ENCODE data around the gene CDH23.

The CDH23 gene

DNA sequence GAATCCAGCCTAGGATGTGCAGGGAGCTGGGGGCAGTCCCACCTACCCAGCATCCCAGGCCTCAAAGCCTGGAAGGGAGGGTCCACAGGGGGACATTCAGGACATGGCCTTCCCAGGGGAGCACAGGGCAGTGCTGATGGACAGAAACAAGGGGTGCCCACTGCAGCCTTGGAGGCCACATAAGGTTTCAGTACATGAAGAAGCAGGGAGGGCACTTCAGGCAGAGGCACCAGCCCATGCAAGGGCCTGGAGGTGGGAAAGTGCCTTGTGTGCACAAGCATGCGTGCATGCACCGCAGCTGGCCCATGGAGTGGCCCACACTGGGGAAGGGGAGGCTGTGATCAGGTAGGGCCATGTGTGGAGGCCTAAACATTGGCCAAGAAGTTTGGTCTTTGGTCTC, 313.8 kb downstream of the CDH23 start:
- no peak for DNase-seq (ENCODE audit: low spot score)

DNA sequence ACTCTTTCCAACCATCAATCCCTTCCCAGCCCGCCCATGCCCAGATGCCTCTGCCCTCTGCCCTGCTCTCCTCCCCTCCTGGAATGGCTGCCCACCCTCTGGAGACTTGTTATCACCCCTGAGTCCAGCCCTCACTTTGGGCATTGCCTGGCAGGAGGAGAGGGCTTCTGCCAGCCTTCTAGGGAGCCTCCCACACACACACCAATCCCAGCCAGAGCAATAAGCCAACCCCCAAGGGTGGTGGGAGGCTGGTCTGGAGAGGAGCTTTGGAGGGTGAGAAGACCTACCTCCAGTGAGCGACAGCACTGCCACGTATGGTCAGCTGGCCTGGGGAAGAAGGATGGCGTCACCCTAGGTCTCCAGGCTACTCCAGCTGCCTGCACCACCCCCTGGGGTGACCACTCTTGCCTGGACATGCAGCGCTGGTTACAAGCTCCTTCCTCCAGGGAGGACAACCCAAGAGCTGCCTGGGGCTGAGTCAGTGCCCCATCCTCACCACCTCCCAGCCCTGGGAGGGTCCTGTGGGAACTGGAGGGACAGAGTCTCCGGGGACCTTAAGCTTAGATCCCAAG, 314.4 kb downstream of the CDH23 start:
- no peak for DNase-seq (ENCODE audit: low spot score)

DNA sequence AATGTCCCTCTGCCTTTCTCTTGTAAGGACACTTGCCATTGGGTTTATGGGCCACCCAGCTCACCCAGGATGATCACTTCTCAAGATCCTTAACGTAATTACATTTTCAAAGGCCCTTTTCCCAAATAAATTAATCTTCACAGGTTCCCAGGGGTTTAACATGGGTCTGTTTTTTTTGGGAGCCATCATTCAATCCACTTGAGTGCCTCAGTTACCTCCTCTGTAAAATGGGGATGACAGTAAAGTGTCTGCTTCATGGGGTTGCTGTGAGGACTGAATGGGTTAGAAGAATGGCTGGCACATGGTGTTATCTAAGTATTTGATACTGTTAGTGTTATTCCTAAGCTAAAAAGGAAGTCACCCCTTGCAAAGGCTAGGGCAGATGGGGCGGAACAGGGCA, 315.4 kb downstream of the CDH23 start:
- no peak for DNase-seq (ENCODE audit: low spot score)

DNA sequence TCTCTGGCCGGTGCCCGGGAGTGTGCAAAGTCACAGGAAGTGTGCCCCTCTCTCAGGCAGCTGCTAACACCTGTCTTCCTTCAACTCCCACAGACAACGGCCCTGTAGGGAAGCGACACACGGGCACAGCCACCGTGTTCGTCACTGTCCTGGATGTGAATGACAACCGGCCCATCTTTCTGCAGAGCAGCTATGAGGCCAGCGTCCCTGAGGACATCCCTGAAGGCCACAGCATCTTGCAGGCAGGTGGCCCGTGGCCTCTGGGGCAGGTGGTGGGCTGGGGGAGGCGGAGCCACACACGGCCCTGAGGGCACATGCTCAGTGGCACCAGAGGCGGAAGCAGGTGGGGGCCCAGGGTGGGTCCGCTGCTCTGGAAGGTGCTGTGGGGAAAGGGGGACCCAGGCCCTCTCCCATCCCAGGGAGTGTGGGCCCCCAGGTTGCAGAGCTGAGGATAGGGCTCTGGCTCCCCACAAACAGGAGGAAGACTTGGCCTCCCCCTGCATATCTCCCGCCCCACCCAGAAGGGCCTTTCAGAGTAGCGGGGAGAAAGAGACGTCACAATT, 315.9 kb downstream of the CDH23 start:
- no peak for DNase-seq (ENCODE audit: low spot score)

DNA sequence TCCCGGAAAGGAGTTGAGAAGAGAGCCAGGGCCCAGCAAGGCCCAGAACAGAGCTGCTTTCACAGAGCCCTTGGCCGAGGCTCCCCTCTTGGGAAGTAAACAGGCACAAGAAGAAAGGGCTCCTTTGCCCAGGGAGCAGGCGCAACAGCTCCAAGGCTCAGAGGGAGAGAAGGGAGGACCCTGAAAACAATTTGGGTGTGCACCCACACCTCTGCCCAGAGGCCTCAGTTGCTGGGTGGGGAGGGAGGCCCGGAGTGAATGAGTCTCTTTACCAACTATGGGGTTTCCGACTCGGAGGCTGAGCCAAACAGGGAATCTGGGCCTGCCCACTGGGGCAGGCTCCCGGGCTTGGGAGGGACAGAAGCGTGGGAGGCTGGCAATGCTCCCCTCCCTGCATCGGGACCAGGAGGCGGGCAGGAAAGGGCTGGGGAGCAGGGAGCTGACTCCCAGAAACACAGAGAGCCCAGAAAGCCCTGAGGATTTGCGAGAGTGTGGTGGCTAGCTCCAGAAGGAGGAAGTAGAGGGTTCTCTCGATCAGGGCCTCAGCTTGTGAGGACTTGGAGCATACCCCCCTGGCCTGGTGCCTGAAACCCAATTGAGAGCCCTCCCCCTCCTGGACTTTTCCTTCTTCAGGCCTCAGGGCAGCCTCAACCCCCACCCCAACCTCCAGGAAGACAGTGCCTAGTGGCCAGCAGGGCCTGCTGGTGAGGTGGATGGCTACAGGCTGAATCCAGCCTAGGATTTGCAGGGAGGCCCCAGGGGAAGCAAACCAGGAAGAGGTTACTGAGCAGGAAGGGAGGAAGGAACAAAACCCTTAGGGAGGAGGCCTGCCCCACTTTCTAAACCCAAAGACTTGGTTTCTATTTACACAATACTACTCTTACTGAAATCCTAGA, 316.7 kb downstream of the CDH23 start:
- DNase-seq (ENCODE audit: low spot score): no peak

DNA sequence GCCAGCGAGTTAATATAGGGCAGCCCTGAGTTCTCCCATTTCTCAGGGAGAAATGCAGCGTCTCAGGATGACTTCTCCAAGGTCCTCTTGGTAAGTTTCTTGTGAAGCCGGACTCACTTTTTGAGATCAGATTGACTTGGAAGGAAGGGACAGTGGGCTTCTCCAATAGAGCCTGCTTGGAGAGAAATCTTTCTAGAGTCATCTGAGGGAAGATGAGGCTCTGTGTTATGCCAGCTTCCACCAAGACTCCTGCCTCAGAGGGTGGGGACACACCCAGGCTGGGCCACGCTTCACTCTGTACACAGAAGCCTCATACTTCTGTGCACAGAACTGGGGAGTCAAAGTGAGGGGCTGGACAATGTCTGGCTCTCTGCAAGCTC, 317.3 kb downstream of the CDH23 start:
- DNase-seq (ENCODE audit: low spot score): no peak

DNA sequence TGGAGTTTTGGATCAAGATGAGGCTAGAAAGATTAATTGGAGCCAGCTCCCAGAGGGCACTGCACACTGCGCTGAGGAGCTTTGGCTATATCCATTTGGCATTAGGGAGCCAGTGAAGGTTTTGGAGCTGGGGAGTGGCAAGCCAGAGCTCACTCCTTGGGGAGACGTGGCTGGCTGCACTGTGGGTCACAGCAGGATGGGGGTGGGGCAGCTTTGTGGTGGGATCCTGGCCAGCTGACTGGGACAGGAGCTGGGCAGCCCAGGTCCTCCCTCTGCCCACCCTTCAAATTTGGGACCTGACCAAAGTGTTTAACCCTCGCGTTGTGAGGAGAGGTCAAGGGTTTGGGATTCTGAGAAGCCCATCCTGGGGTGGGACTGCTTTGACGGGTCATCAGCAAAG, 317.9 kb downstream of the CDH23 start:
- no peak for DNase-seq (ENCODE audit: low spot score)

DNA sequence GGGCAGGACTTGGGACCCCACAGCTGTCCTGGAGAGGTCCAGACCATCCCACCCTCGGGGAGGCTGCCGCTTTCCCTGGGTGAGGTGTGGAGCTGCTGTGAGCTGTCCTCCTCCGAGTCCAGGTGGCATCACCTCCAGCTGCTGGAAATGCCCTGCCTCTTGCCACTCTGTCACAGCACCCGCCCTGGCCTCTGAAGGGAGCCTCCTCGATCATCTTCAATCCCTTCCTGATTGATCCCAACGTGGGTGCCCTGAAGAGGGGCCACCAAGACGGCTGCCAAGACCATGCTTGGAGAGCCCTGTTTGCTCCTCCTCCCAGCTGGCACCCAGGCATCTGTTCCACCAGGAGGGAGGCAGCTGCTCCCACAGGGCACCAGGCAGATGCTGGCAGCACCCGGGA, 318.3 kb downstream of the CDH23 start:
- DNase-seq (ENCODE audit: low spot score): no peak

DNA sequence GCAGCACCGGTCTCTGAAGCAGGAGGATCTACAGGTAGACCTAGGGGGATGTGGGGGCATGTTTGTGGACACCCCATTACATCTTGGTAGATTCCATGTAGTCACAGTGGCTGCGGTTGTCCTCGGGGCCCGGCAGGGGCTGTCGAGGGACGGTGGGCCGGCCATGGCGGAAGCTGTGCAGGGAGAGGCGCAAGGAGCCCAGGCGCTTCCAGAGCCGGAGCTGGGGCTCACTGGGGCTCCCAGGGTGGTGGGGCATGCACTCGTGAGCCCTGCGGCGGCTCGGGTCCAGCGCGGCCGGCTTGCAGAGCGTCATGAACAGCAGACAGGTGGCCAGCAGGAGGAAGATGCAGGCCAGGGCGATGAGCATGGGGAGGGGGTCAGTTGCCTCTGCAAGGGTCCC, 319.1 kb downstream of the CDH23 start:
- no peak for DNase-seq (ENCODE audit: low spot score)

DNA sequence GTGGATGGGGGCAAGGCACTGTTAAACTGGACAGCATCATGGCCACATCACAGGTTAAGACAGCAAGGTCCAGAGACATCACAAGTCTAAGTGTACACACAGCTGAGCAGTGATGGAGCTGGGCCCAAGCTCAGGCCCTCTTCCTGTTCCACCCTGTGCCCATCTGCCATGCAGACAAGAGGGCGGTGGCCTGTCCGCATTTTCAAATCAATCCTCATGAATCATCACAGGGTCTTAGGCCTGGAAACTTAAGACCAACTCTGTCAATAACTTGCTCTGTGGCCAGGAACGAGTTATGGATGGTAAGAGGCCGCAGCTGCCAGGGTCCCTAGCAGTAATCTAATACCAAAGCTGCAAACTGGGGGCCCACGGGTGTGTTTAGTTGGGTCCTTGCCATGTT, 319.7 kb downstream of the CDH23 start:
- no peak for DNase-seq (ENCODE audit: low spot score)

DNA sequence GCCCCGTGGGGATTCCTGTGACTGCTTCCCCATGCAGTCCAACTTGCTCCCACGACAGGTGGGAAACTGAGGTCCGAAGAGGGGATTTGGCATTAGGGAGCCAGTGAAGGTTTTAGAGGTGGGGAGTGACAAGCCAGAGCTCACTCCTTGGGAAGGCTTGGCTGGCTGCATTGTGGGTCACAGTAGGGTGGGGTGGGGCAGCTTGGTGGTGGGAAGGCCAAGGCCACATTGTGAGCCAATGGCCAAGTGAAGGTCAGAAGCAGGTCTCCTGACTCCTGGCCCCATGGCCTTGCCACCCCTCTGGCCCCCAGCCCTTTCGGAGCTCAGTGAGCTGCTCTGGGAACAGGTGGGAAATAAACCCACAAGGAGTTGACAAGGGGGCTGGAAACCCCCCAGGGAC, 320.3 kb downstream of the CDH23 start:
- no peak for DNase-seq (ENCODE audit: low spot score)

DNA sequence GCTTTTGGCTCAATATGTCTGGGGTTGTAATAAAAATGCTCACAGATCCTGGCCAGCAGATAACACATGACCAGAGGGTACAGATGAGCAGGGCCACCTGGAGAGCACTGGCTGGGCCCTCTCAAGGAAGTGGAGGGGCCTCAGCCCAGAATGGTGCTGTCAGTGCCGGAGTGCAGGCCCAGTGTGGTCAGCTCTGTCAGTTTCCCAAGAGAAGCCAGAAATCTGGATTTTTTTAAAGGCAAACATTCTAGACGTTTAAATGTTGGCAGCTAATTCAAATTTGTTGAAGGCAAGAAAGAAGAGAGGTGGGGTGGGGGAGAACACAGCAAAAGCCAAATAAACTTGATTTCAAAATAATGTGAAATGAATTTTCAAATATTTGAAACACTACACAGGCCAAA, 320.8 kb downstream of the CDH23 start:
- no peak for DNase-seq (ENCODE audit: low spot score)

DNA sequence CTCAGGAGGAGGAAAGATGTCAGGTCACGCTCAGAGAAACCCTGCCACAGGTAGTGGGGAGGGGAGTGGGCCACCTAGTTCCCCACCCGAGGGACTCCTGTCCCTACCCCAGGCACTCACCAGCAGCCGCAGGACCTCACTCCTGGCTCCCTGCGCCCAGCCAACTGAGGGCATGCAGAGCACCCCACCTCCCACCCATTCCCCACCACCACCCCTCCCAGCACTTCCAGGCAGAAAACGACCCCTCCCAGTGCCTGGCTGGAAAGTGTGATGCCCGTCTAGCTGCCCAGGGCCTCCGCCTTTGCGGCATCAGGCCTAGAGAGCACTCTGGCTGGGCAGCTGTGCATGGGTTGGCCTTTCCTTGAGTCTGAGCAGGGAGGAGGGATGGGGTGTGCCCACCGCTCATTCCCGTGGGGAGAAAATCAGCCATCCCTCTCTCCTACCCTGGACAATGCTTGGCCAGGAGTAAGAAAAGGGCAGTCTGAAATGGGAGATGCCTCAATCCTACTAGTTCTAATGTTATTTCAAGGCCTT, 321.5 kb downstream of the CDH23 start:
- no peak for DNase-seq (ENCODE audit: low spot score)

DNA sequence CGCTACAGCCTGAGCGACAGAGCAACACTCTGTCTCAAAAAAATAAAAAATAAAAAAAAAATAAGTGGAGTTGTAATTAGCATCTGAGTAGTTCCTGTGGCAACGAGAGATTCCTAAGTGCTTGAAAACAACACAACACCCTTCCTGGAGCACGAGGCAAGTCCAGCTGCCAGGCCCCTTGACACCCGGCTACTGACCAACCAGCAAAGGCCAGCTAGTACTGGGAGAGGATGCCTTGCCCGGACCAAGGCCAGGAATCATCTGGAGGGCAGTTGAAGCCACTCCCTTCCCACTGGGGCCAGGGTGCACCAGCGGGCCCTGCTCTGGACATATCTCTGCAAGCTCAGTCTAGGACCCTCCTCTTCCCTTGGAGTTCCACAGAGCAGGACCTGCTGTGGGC, 322.3 kb downstream of the CDH23 start:
- DNase-seq (ENCODE audit: low spot score): no peak

DNA sequence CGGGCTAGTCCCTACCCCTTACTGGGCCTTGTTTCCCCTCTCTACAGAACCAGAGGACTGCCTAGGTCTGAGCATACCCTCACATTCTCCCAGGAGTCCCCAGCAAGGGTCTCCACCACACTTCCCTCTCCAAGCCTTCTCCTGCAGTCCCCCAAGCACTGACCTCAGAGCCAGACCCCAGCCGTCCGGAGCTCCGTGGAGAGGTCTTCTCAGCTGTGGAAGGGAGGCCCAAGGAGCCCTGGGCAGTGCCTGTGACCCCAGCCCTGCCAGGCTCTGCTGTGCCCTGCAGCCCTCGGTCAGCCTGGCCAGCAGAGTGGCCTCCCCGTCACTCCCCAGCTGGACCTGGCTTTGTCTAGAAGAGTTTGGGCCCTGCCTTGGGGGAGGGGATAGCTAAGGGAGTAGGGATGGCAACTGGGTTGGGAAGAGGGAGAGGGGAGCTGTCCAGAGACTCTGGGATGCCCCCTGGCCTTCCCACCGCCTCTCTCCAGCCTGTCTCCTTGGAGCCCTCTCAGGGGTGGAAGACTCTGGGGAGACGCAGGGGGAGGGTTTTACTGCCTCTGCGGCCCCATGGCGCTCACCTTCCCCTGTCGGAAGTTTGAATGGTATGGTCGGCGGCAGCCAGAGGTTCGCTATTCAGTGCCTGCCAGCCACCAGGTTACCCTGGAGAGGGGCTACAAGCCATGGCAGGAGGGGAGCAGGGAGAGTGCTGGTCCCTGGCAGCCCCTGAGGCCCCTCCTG, 322.9 kb downstream of the CDH23 start, which contains the start of gene C10orf105:
TSS of gene C10orf105 (minus strand) at position 315 of the 738 bp plus-strand sequence. CDS start 3,441 bp downstream, outside the sequence.
- DNase-seq (ENCODE audit: low spot score): no peak

DNA sequence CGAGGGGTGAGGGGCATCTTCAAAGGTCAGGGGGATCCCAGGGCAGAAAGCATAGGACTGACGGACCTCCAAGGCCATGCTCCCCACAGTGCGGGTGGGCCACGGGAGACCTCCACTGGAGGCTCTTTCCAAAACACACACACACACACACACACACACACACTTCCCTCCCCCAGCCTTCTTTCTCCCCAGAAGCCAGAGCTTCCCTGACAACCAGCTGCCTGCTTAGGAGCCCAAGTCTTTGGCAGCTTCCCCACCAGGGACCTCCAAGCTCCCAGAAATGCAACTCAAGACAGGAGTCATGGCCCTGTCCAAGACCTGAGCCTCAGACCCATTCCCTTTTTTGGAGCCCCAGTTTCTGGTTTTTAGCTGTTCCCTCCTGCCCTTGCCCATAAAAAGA, 323.6 kb downstream of the CDH23 start:
- no peak for DNase-seq (ENCODE audit: low spot score)

DNA sequence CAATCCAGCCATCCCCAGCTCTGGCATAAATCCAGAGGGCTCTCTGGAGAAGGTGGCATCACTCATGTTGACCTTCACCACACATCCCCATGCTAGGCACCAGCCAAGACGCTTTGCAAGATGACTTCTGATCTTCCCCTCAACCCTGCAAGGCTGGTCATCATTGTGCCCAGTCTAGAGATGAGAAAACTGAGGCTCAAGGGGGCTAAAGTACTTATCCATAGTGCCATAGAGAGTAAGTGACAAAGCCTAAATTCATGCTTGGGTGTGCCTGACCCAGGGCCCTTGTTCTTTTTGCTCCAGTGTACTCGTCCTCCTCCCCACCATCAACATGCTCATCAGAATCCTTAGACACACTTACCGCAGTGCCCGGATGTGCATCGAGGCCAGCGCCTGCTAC, 324.6 kb downstream of the CDH23 start:
- DNase-seq (ENCODE audit: low spot score): no peak

DNA sequence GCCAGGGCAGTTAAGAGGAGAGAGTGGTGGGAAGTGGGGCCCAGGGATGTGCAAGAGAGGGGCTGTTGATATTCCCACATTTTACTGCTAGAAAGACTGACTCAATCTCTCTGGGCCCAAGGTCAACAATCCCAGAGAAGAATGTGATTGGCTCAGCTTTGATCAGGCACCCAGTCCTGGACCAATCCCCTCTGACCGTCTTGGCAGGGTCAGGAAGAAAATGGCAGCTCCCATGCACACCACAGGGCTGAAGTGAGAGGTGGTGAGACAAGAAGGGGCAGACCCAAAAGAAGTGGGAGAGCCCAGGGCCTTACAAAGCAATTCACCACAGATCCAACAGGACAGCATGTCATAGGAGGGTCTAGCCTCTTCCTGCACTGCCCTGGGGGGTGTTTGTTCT, 326.1 kb downstream of the CDH23 start:
- no peak for DNase-seq (ENCODE audit: low spot score)

DNA sequence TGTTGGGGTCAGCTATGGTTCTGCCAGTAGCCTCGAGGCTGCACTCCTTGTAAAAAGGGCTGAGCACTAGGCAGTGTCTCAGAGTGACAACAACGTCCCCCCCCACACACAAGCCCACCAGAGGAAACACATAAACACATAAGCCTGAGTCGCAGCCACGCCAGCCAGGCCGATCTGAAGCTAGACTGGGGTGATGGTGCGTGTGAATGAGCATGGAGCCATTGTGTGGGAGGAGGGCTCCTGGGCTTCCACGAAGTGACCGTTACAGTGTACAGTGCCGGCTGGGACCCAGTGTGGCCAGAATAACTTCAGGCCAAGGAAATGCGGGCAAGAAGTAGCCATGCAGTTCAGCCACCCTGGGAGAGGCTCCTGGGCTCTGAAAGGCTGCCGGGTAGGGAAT, 326.6 kb downstream of the CDH23 start:
- no peak for DNase-seq (ENCODE audit: low spot score)

DNA sequence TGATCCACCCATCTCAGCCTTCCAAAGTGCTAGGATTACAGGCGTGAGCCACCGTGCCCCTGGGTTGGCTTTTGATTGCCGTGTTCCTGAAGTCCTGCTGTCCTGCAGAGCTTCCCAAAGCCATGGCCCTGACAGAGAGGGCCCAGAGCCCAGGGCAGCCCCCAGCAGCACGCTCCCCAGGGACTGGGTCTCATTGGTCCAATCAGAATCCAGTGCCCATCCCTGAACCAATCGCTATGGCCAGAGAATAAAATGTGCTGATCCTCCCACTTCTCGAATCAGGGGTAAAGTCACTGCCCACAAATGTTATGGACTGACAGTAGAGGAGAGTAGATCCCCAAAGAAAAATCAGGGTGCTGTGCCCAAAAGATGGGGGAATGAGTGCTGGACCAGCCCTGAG, 327.8 kb downstream of the CDH23 start:
- DNase-seq (ENCODE audit: low spot score): no peak

DNA sequence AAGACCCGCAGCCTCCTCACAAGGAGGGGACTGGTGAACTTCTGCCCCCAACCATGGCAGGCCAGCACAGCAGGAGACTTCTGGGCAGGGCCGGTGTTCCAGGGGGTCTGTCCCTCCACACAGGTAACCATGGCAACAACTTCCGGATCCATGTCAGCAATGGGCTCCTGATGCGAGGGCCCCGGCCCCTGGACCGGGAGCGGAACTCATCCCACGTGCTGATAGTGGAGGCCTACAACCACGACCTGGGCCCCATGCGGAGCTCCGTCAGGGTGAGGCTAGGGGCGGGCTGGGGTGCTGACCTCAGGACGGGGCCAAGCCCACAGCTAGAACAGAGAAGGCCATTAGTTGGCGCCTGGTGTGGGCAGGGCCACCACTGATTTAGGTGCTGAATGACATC, 328.5 kb downstream of the CDH23 start:
- no peak for DNase-seq (ENCODE audit: low spot score)

DNA sequence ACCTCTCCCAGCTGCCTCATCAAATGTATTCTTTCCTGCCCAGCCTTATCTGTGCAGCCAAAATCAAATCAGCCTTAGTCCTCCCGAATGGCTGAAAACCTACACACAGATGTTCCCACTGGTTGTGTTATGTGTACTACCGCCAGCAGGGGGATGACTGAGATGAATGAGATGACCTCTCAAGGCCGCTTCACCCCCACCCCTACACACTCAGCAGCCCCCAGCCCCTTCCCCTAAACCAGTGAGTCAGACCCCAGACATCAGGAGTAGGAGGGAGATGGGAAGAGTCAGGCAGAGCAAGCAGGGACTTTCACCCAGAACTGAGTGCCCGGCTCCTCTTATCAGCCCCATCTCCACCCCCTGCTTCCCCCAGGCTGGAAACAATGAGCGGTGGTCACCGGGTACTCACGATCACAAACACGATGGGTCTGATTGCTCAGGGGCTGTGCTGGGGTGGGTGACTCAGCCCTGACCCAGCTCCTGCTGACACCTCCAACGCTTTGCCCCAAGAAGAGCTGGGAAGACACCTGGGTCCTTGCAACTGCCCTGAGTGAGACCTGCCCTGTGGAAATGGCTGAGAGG, 329.4 kb downstream of the CDH23 start:
- no peak for DNase-seq (ENCODE audit: low spot score)

All from LoVo (cell line).